DOHH2 (cell line): ENCODE data around the gene FBXO45.
A peak's percentile ranks its signal among the peaks of the same experiment; 100 is the strongest.

Experiments used
- H3F3A ChIP-seq: fragments of 200-600 bp; sonication (generic), shearing (Covaris generic); 2 replicates; pipeline ENCODE4 v1.6.0; 2016; ENCODE audit warnings: antibody characterized with exemption, mild to moderate bottlenecking; ENCODE audit not compliant: control insufficient read depth, insufficient read depth
- H3K27ac ChIP-seq: fragments of 200-600 bp; sonication (generic); 2 replicates; pipeline ENCODE4 v1.5.1; 2014; ENCODE audit warnings: low read depth, mild to moderate bottlenecking, low read length, moderate library complexity
- H3K27me3 ChIP-seq: fragments of 200-600 bp; sonication (generic); 2 replicates; pipeline ENCODE4 v1.6.1; 2014; ENCODE audit warnings: mild to moderate bottlenecking, low read length, mixed read lengths; ENCODE audit not compliant: control insufficient read depth
- H3K36me3 ChIP-seq: fragments of 200-600 bp; sonication (generic); 2 replicates; pipeline ENCODE4 v1.6.1; 2014; ENCODE audit warnings: mild to moderate bottlenecking, low read length, moderate library complexity, mixed read lengths; ENCODE audit not compliant: control insufficient read depth
- H3K4me1 ChIP-seq: fragments of 200-600 bp; sonication (generic); 2 replicates; pipeline ENCODE4 v1.6.1; 2014; ENCODE audit warnings: mild to moderate bottlenecking, low read length, mixed read lengths; ENCODE audit not compliant: control insufficient read depth
- H3K4me2 ChIP-seq: fragments of 200-600 bp; sonication (generic); 2 replicates; pipeline ENCODE4 v1.6.0; 2014; ENCODE audit warnings: mild to moderate bottlenecking, low read length, moderate library complexity
- H3K4me3 ChIP-seq: fragments of 200-600 bp; sonication (generic); 2 replicates; pipeline ENCODE4 v1.5.1; 2014; ENCODE audit warnings: mild to moderate bottlenecking, low read length, mixed read lengths
- H3K79me2 ChIP-seq: fragments of 200-600 bp; sonication (generic); 2 replicates; pipeline ENCODE4 v1.6.1; 2014; ENCODE audit warnings: mild to moderate bottlenecking, low read length, mixed read lengths; ENCODE audit not compliant: control insufficient read depth
- H3K9me2 ChIP-seq: fragments of 200-600 bp; sonication (generic); replicated peaks from 2 replicates; pipeline ENCODE4 v1.6.1; 2014; ENCODE audit warnings: mild to moderate bottlenecking, low read length, mixed read lengths; ENCODE audit not compliant: control insufficient read depth
- H3K9me3 ChIP-seq: fragments of 200-600 bp; sonication (generic); 2 replicates; pipeline ENCODE4 v1.6.1; 2014; ENCODE audit warnings: antibody characterized with exemption, low read length, mixed read lengths; ENCODE audit not compliant: control insufficient read depth, insufficient read depth
- H4K20me1 ChIP-seq: fragments of 200-600 bp; sonication (generic); 2 replicates; pipeline ENCODE4 v1.6.0; 2014; ENCODE audit warnings: low read depth, mild to moderate bottlenecking, antibody characterized with exemption, low read length, moderate library complexity; ENCODE audit not compliant: control insufficient read depth, insufficient read depth
- EZH2phosphoT487 ChIP-seq: fragments of 200-600 bp; sonication (generic); IDR thresholded peaks from 2 replicates; pipeline ENCODE4 v1.6.1; 2017; ENCODE audit warnings: borderline replicate concordance, mild to moderate bottlenecking, antibody characterized with exemption, low read length, moderate library complexity, mixed read lengths
- TF ChIP-seq, protein P1 (sequence below): fragments of 200-600 bp; sonication (generic); IDR thresholded peaks from one replicate; pipeline ENCODE4 v1.5.1; 2014; ENCODE audit warnings: antibody characterized with exemption, mild to moderate bottlenecking, low read depth, low read length; ENCODE audit not compliant: poor library complexity, severe bottlenecking

FBXO45 gene

DNA sequence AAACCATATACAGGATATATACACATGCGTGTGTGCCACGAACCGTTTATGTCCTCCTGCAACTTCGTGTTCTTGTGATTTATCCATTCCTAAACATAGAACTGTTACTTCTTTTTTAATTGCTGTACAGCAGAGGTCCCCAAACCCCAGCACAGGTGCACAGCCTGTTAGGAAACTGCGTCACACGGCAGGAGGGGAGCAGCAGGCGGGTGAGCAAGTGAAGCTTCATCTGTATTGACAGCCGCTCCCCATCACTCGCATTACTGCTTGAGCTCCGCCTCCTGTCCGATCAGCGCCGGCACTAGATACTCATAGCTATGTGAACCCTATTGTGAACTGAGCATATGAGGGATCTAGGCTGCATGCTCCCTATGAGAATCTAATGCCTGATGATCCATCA, 36.1 kb downstream of the FBXO45 start:
- peaks cover 28% of the 10 kb centered on the region for H3K4me1 ChIP-seq
- H3K27ac ChIP-seq, result peak overlapping the region; percentile 49; the same call in 1 of the 2 replicates
- H3K9me2 ChIP-seq, result no peaks in the 10 kb centered on the region
- no peaks in the 10 kb centered on the region for H3K79me2 ChIP-seq
- no peaks in the 10 kb centered on the region for H3K9me3 ChIP-seq
- no peaks in the 10 kb centered on the region for H3K36me3 ChIP-seq
- no peak for TF ChIP-seq EZH2phosphoT487
- TF ChIP-seq, protein P1, sequence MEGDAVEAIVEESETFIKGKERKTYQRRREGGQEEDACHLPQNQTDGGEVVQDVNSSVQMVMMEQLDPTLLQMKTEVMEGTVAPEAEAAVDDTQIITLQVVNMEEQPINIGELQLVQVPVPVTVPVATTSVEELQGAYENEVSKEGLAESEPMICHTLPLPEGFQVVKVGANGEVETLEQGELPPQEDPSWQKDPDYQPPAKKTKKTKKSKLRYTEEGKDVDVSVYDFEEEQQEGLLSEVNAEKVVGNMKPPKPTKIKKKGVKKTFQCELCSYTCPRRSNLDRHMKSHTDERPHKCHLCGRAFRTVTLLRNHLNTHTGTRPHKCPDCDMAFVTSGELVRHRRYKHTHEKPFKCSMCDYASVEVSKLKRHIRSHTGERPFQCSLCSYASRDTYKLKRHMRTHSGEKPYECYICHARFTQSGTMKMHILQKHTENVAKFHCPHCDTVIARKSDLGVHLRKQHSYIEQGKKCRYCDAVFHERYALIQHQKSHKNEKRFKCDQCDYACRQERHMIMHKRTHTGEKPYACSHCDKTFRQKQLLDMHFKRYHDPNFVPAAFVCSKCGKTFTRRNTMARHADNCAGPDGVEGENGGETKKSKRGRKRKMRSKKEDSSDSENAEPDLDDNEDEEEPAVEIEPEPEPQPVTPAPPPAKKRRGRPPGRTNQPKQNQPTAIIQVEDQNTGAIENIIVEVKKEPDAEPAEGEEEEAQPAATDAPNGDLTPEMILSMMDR, result peak; percentile 21
- no peaks in the 10 kb centered on the region for H3K27me3 ChIP-seq
- H3F3A ChIP-seq, result no peaks in the 10 kb centered on the region
- no peaks in the 10 kb centered on the region for H4K20me1 ChIP-seq
- H3K4me2 ChIP-seq, result peak overlapping the region; percentile 61
- peak overlapping the region; percentile 24; the same call in 1 of the 2 replicates for H3K4me3 ChIP-seq

GRCh38 chr3:196608693-196609092, 40.2 kb downstream of the FBXO45 start:
- no peak for TF ChIP-seq EZH2phosphoT487
- TF ChIP-seq, protein P1, result no peak
- Histone ChIP-seq H3K36me3 (no peaks in the 10 kb centered on the region), H3K4me2 (no peak overlapping the region; the same call in 1 of the 2 replicates), H3K9me2 (no peaks in the 10 kb centered on the region), H3F3A (no peaks in the 10 kb centered on the region), H3K27me3 (no peaks in the 10 kb centered on the region), H4K20me1 (no peaks in the 10 kb centered on the region), H3K27ac (no peak overlapping the region), H3K9me3 (no peaks in the 10 kb centered on the region), H3K79me2 (no peaks in the 10 kb centered on the region), H3K4me3 (no peak overlapping the region), H3K4me1 (peaks cover 31% of the 10 kb centered on the region)

- H3K9me2 ChIP-seq, result no peaks in the 10 kb centered on the region
- H3F3A ChIP-seq, result no peaks in the 10 kb centered on the region
- H3K27me3 ChIP-seq, result no peaks in the 10 kb centered on the region
- H3K36me3 ChIP-seq, result no peaks in the 10 kb centered on the region
- H3K4me1 ChIP-seq, result peaks cover 25% of the 10 kb centered on the region
- no peak overlapping the region for H3K27ac ChIP-seq
- TF ChIP-seq EZH2phosphoT487, result no peak
- TF ChIP-seq, protein P1, result peak; percentile 98
- H3K4me2 ChIP-seq, result peak overlapping the region; percentile 61
- H4K20me1 ChIP-seq, result no peaks in the 10 kb centered on the region
- H3K79me2 ChIP-seq, result no peaks in the 10 kb centered on the region
- peak overlapping the region; percentile 49 for H3K4me3 ChIP-seq
- H3K9me3 ChIP-seq, result no peaks in the 10 kb centered on the region
Observed at GRCh38 chr3:196609343-196609775, 40.9 kb downstream of the FBXO45 start.
